Testis (tissue), 3 donors: ENCODE measurements around the gene TAC1. TPM values are rescaled to one million over a fixed set of nuclear protein-coding genes. Genes with fewer than 3 reads are reported as not detected.

ENCODE experiments used
- DNase-seq: peaks from one replicate; pipeline ENCODE4 v3.0.0-alpha.2; 2019
- H3K27ac ChIP-seq, 2 donors: fragments of 200-600 bp; sonication (generic); one replicate each; pipeline ENCODE4 v1.5.1; 2019
- H3K27me3 ChIP-seq: fragments of 200-600 bp; sonication (generic); one replicate; pipeline ENCODE4 v1.5.1; 2019
- H3K36me3 ChIP-seq: fragments of 200-600 bp; sonication (generic); one replicate; pipeline ENCODE4 v1.5.1; 2017; ENCODE audit warnings: low read depth; ENCODE audit errors: missing control alignments
- H3K4me1 ChIP-seq: fragments of 200-600 bp; sonication (generic); one replicate; pipeline ENCODE4 v1.5.1; 2019
- H3K4me3 ChIP-seq, 2 donors: fragments of 200-600 bp; sonication (generic); one replicate each; pipeline ENCODE4 v1.5.1; 2017 to 2019
- H3K9me3 ChIP-seq: fragments of 200-600 bp; sonication (generic); one replicate; pipeline ENCODE4 v1.5.1; 2017
- CTCF ChIP-seq, 3 experiments: fragments of 450-650 bp in 2 of 3; fragments of 200-600 bp in 1 of 3; sonication (generic) in 1 of 3; IDR thresholded peaks; one replicate each; pipeline ENCODE4 v1.5.1; 2016 to 2019; ENCODE audit warnings: antibody characterized with exemption in 3 of 3, mild to moderate bottlenecking in 2 of 3, moderate library complexity in 1 of 3
- POLR2A ChIP-seq: fragments of 450-650 bp; IDR thresholded peaks from one replicate; pipeline ENCODE4 v1.6.1; 2017; ENCODE audit warnings: antibody characterized with exemption, mild to moderate bottlenecking, moderate library complexity
- WGBS, 2 donors: methylation state at CpG; one replicate each; pipeline ENCODE4 v1.1.5; 2018; 5-methylcytosine and 5-hydroxymethylcytosine counted together
- intact Hi-C: fragments of 100-400 bp; cut with DNase I; formaldehyde crosslinking; loops from one replicate; pipeline ENCODE4 v1.15.1; 2023; ENCODE audit warnings: low total_unique reads
- polyA plus RNA-seq: library from polyadenylated mRNA; stranded (reverse); fragments of 350-450 nt; fragmentation: Illumina TruSeq; extraction: RNeasy Lipid Tissue Mini Kit (QIAGEN cat#74804); gene quantifications from one replicate; pipeline ENCODE4 v1.2.3, GENCODE V29; 2014; ENCODE audit warnings: low read depth, low replicate concordance; ENCODE audit not compliant: insufficient read depth
- total RNA-seq, 2 donors: library from RNA; depleted of rRNA; stranded (reverse); fragments of >200 nt; gene quantifications; one replicate each; pipeline ENCODE4 v1.2.3, GENCODE V29; 2016

The TAC1 gene
- total and polyA plus RNA-seq, 3 donors from 2014 or later = 0.59 to 1.2 TPM; not detected in 1

GRCh38 chr7:97722386-97722785 is 9.5 kb upstream of the TAC1 start:
- Histone ChIP-seq H3K9me3 (no peaks in the 10 kb centered on the region), H3K27ac (no peak overlapping the region), H3K4me3 (no peak overlapping the region), H3K27me3 (no peaks in the 10 kb centered on the region), H3K4me1 (no peaks in the 10 kb centered on the region), H3K36me3 (no peaks in the 10 kb centered on the region)
- DNase-seq = no peak
- no peak for TF ChIP-seq CTCF (IDR thresholded peaks at IDR 0.05)
- TF ChIP-seq POLR2A = no peak
- WGBS, 2 donors = 84 to 91% methylated on average over 3 of the region's 3 CpGs
- intact Hi-C loops = no loop called here

GRCh38 chr7:97732565-97733275 is 834 bp downstream of the TAC1 start:
- Histone ChIP-seq H3K27me3 (no peaks in the 10 kb centered on the region), H3K9me3 (no peaks in the 10 kb centered on the region), H3K36me3 (no peaks in the 10 kb centered on the region), H3K4me1 (no peaks in the 10 kb centered on the region), H3K4me3 (peak overlapping the region in 1 of 2 donors; percentile 50), H3K27ac (no peak overlapping the region)
- 0 to 1% methylated on average over 10 to 42 of the region's 42 CpGs for WGBS, 2 donors
- TF ChIP-seq POLR2A = no peak
- DNase-seq = no peak
- intact Hi-C loops = no loop called here

GRCh38 chr7:97733276-97734161 is 1.6 kb downstream of the TAC1 start:
- WGBS, 2 donors = 2% methylated on average over 43 to 57 of the region's 59 CpGs
- H3K9me3 ChIP-seq = no peaks in the 10 kb centered on the region
- no peaks in the 10 kb centered on the region for H3K27me3 ChIP-seq
- H3K4me3 ChIP-seq = peak overlapping the region in 1 of 2 donors; percentile 50
- intact Hi-C loops = no loop called here
- peak; percentile 15 for DNase-seq
- H3K4me1 ChIP-seq = no peaks in the 10 kb centered on the region
- H3K27ac ChIP-seq = no peak overlapping the region
- no peak for TF ChIP-seq CTCF (IDR thresholded peaks at IDR 0.05)
- no peak for TF ChIP-seq POLR2A
- no peaks in the 10 kb centered on the region for H3K36me3 ChIP-seq

GRCh38 chr7:97734255-97734654 is 2.4 kb downstream of the TAC1 start:
- H3K9me3 ChIP-seq = no peaks in the 10 kb centered on the region
- no peak overlapping the region for H3K27ac ChIP-seq
- no peaks in the 10 kb centered on the region for H3K36me3 ChIP-seq
- H3K4me3 ChIP-seq = no peak overlapping the region
- no peaks in the 10 kb centered on the region for H3K27me3 ChIP-seq
- TF ChIP-seq POLR2A = no peak
- TF ChIP-seq CTCF (IDR thresholded peaks at IDR 0.05) = no peak
- intact Hi-C loops = no loop called here
- no peaks in the 10 kb centered on the region for H3K4me1 ChIP-seq
- no peak for DNase-seq
- 36 to 43% methylated on average over 2 of the region's 2 CpGs for WGBS, 2 donors

GRCh38 chr7:97735075-97735474 is 3.2 kb downstream of the TAC1 start:
- intact Hi-C loops = no loop called here
- DNase-seq = no peak
- Histone ChIP-seq H3K27me3 (no peaks in the 10 kb centered on the region), H3K27ac (no peak overlapping the region), H3K4me3 (no peak overlapping the region), H3K9me3 (no peaks in the 10 kb centered on the region), H3K4me1 (no peaks in the 10 kb centered on the region), H3K36me3 (no peaks in the 10 kb centered on the region)
- no peak for TF ChIP-seq POLR2A
- TF ChIP-seq CTCF (IDR thresholded peaks at IDR 0.05) = no peak
- WGBS, 2 donors = 69 to 76% methylated on average over 3 of the region's 3 CpGs
